SK-N-SH treated with all-trans-retinoic acid at 6 μM for 48 hours (cell line): ENCODE results near the gene SLC35D2.
"Not testable (repeated sequence)": the region's sequence is repeated elsewhere in the genome, so short reads cannot be mapped to it uniquely, and the experiment has no call there.

Source experiments
- ARNTL ChIP-seq: fragments of 450-650 bp; formaldehyde crosslinking; IDR thresholded peaks from 2 replicates; pipeline ENCODE4 v1.5.0; 2020; ENCODE audit warnings: low read depth, mild to moderate bottlenecking, moderate library complexity, borderline replicate concordance
- CSDC2 ChIP-seq: fragments of 250-450 bp; sonication (Bioruptor Pico); IDR thresholded peaks from 2 replicates; pipeline ENCODE4 v1.5.0; 2020; ENCODE audit warnings: mild to moderate bottlenecking, moderate library complexity
- GLIS3 ChIP-seq: fragments of 250-450 bp; sonication (Bioruptor Pico); IDR thresholded peaks from 2 replicates; pipeline ENCODE4 v1.5.0; 2020; ENCODE audit warnings: mild to moderate bottlenecking, moderate library complexity
- PATZ1 ChIP-seq: fragments of 250-450 bp; sonication (Bioruptor Pico); IDR thresholded peaks from 2 replicates; pipeline ENCODE4 v1.8.0; 2020; ENCODE audit warnings: mild to moderate bottlenecking, moderate library complexity, borderline replicate concordance
- RARB ChIP-seq: fragments of 250-450 bp; sonication (Bioruptor Pico); IDR thresholded peaks from 2 replicates; pipeline ENCODE4 v1.8.0; 2021; ENCODE audit warnings: mild to moderate bottlenecking, moderate library complexity
- SNAI2 ChIP-seq: fragments of 250-450 bp; sonication (Bioruptor Pico); IDR thresholded peaks from 2 replicates; pipeline ENCODE4 v1.5.0; 2020; ENCODE audit warnings: mild to moderate bottlenecking, moderate library complexity
- TSHZ2 ChIP-seq: fragments of 250-450 bp; sonication (Bioruptor Pico); IDR thresholded peaks from 2 replicates; pipeline ENCODE4 v1.5.0; 2020; ENCODE audit warnings: mild to moderate bottlenecking, moderate library complexity
- ZC3H10 ChIP-seq: fragments of 250-450 bp; sonication (Bioruptor Pico); IDR thresholded peaks from 2 replicates; pipeline ENCODE4 v1.5.1; 2021; ENCODE audit warnings: mild to moderate bottlenecking, moderate library complexity
- ZFP3 ChIP-seq: fragments of 250-450 bp; sonication (Bioruptor Pico); IDR thresholded peaks from 2 replicates; pipeline ENCODE4 v1.5.0; 2020; ENCODE audit warnings: mild to moderate bottlenecking, moderate library complexity
- ZFP30 ChIP-seq: fragments of 450-650 bp; formaldehyde crosslinking; IDR thresholded peaks from 2 replicates; pipeline ENCODE4 v1.5.0; 2022; ENCODE audit warnings: mild to moderate bottlenecking, moderate library complexity
- ZNF565 ChIP-seq: fragments of 450-650 bp; formaldehyde crosslinking; conservative IDR thresholded peaks from 2 replicates; pipeline ENCODE4 v1.5.0; 2020; ENCODE audit warnings: low read depth, mild to moderate bottlenecking, moderate library complexity
- TF ChIP-seq, protein P1 (sequence below): fragments of 250-450 bp; sonication (Bioruptor Pico); IDR thresholded peaks from 2 replicates; pipeline ENCODE4 v1.8.0; 2021; ENCODE audit warnings: low read depth, mild to moderate bottlenecking, moderate library complexity, borderline replicate concordance

DNA sequence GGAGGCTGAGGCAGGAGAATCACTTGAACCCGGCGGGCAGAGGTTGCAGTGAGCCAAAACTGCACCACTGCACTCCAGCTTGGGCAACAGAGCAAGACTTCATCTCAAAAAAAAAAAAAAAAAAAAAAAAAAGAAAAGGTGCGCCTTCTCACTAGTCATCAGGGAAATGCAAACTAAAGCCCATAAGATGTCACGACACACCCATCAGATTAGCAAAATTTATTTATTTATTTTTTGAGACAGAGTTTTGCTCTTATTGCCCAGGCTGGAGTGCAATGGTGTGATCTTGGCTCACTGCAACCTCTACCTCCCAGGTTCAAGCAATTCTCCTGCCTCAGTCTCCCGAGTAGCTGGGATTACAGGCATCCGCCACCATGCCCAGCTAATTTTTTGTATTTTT lies 23.0 kb downstream of the SLC35D2 start:
- TF ChIP-seq GLIS3, SNAI2, ZFP3, ZFP30, PATZ1, TSHZ2, ZNF565, ARNTL, RARB, ZC3H10, CSDC2 (CRISPR knock-in tag): not testable (repeated sequence)
- TF ChIP-seq, protein P1, sequence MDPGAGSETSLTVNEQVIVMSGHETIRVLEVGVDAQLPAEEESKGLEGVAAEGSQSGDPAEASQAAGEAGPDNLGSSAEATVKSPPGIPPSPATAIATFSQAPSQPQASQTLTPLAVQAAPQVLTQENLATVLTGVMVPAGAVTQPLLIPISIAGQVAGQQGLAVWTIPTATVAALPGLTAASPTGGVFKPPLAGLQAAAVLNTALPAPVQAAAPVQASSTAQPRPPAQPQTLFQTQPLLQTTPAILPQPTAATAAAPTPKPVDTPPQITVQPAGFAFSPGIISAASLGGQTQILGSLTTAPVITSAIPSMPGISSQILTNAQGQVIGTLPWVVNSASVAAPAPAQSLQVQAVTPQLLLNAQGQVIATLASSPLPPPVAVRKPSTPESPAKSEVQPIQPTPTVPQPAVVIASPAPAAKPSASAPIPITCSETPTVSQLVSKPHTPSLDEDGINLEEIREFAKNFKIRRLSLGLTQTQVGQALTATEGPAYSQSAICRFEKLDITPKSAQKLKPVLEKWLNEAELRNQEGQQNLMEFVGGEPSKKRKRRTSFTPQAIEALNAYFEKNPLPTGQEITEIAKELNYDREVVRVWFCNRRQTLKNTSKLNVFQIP (CRISPR knock-in tag) = not testable (repeated sequence)
